MV-4-11 (cell line): ENCODE measurements around the gene KDM6A.
"Not testable (repeated sequence)": the region's sequence is repeated elsewhere in the genome, so short reads cannot be mapped to it uniquely, and the experiment has no call there.

Source experiments
- DNase-seq: peaks from one replicate; lab custom pipeline; 2025; lab: John Stamatoyannopoulos, UW

KDM6A gene

GRCh38 chrX:45077748-45078424 lies 204.9 kb downstream of the KDM6A start:
- peak; percentile 25 for DNase-seq

DNA sequence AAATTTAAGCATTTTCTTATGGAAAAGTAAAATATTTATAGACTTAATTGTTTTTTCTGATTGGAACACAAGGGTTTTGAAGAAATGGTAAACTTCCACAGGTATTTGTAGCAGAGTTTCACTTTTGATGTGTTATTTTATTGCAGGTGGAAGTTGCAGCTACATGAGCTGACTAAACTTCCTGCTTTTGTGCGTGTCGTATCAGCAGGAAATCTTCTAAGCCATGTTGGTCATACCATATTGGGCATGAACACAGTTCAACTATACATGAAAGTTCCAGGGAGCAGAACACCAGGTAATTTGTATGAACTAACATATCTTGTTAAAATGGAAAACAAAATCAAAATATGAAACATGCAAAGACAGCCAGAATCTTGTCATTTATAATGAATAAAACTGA lies 210.3 kb downstream of the KDM6A start:
- peak; percentile 22 for DNase-seq

- DNase-seq, result no peak
Observed at GRCh38 chrX:45110494-45110893, 237.5 kb downstream of the KDM6A start.

- peak; percentile 78 for DNase-seq
Observed at GRCh38 chrX:45126158-45126557, 253.2 kb downstream of the KDM6A start.

DNA sequence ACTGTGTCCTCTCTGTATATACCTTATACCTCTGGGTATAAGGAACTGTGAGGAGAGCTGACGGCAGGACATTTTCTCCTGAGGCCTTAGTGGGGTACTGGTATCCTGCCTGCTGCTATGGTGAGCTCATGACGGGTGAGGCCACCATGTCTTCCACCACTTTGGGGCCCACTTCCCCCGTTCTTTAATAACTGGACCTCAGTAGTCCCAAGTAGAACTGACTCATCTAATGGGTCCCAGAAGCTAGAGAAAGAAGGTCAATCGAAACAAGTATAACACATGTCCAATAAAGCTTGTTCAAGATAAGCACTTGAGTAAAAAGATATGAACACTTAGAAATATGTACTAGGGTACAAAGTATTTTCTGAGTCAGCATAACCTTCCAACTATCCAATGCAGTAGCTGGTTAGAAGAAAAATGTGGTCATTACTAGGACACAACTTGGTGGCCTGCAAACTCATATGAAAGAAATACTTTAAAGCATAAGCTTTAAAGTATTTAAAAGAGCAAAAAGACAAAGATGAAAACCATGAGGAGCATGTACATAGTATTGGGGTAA lies 256.0 kb downstream of the KDM6A start:
- no peak for DNase-seq

- DNase-seq, result no peak
Observed at GRCh38 chrX:45133465-45133864, 260.5 kb downstream of the KDM6A start.

- DNase-seq, result no peak
Observed at GRCh38 chrX:45134315-45134731, 261.3 kb downstream of the KDM6A start.

DNA sequence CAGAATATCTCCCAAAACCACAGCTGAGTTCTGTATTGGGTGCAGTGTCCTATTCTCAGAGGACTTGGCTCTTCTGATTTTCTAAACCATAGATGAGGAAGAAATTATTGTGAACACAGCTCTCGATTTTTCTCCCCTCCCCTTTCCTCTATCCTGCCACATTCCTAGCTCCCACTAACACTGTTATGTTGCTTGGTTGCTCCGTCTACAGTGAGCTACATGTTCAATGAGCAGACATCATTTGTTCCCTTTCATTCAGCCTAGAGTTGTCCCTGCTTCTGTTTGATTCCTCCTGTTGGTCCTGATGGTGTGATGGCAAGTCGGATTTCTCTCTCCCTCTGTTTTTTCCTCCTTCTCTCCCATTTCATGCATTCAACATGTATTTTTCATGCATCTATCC lies 261.8 kb downstream of the KDM6A start:
- no peak for DNase-seq

DNA sequence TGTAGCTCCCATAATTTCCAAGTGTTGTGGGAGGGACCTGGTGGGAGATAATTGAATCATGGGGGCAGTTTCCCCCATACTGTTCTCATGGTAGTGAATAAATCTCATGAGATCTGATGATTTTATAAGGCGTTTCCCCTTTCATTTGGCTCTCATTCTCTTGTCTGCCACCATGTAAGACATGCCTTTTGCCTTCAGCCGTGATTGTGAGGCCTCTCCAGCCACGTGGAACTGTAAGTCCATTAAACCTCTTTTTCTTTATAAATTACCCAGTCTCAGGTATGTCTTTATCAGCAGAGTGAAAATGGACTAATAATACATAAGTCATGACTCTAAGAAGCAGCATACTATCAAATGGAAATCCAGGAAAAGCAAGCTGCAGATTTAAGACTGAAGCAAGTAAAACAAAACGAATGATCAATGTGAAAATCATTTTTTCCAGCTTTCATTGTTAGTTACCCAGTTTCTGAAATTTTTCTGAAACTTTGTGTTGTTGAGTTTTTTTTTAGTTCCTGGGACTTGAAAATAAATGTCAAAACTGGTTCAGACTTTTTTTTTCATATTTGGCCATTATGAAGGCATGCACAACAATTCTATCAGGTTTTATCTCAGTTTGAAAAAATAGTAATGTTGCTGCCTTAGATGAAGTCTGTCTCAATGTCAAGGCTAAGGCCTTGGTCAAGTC lies 262.5 kb downstream of the KDM6A start:
- not testable (repeated sequence) for DNase-seq

DNA sequence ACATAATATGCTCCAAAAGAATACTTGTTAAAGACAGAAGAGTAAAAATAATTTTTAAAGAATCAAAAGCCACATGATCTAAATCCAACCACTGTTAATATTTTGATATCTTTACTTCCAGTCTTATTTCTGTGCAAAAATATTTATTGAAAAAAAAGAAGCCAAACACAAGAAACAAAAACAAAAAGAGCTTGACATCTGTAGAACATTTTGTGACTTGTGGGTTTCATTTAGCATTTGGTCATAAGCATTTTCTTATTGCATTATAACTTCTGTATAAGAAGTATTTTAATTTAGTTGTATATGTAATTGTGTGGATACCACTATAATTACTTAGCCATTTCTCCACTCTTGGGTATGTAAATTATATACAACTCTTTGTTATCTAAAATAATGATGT lies 264.5 kb downstream of the KDM6A start:
- no peak for DNase-seq

GRCh38 chrX:45138525-45138924 lies 265.5 kb downstream of the KDM6A start:
- DNase-seq, result no peak

DNA sequence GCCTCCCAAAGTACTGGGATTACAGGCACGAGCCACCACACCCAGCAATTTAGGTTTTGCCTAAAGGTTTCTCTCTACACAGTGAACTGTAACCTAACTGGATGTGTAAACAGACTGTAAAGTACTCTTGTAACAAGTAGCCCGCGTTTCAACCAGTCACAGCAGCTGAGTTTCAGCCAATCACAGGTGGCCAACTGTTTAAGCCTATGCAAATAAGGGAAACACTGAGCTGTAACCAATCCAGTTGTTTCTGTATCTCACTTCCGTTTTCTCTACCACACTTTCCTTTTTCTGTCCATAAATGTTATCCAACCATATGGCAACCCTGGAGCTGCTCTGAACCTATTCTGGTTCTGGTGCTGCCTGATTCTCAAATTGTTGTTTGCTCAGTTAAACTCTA lies 267.8 kb downstream of the KDM6A start:
- DNase-seq, result no peak

GRCh38 chrX:45142185-45142584 lies 269.2 kb downstream of the KDM6A start:
- DNase-seq, result no peak

- DNase-seq, result no peak
Observed at GRCh38 chrX:45143455-45143854, 270.5 kb downstream of the KDM6A start.

DNA sequence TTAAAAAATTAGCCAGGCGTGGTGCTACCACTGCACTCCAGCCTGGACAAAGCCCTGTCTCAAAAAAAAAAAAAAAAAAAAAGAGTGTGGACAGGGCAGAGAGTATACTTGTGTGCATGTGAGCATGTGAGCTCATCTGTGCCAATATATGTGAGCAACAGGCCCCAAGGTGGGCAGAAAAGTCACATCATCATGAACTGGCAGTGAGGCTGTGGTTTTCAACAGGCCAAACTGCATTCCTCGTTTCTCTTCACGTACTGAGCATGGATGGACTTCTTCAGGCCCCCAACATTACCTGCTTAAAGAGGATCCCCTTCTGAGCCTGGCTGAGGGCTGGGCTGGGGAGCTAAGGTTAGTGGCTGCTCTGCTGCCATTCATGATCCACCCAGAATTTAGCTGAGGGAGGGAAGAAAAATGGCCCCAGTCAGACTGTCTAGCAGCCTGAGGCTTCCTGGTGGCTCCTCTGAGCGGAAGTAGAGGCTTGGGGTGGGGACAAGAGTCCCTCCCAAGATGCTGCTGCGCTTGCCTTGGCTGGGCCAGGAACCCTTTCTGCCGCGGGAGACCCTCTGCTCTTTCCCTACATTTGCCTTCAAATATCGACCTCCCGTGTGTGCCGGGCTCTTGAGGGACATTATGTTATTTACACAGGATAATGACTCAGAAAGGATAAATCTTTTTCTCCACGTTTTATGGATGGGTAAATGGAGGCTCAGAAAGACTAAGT lies 272.7 kb downstream of the KDM6A start:
- DNase-seq, result no peak

DNA sequence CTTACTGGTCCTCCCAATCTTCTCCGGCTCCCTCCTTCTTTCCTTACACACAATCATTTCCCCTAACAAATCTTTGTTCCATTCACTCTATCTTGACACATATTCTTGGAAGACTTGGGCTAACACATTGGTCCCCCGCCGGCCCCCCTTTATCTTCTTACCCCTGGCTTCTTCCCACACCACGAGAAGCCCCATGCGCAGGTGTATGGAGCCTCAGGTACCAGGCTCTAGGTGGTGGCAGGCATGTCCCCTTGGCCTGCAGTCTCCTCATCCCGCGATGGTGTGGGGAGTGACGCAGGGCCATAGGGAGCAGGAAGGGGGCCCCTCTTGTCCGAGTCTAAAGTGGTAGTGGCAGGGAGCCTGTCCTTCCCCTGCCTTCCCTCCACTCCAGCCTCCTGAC lies 277.8 kb downstream of the KDM6A start:
- DNase-seq, result no peak

DNA sequence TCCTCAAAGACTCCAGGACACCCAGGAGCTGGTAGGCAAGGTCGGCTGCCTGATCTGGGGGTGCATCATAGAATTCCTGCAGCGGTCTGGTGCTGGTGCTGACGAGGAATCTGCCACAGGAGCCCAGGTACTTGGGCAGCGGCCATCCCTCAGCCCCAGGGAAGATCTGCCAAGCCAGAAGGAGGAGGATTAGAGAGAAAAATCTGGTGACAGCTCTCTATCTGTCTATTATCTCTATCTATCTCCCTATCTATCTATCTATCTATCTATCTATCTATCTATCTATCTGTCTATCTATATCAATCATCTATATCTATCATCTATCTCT lies 281.0 kb downstream of the KDM6A start:
- no peak for DNase-seq

- DNase-seq, result no peak
Observed at GRCh38 chrX:45154462-45154861, 281.5 kb downstream of the KDM6A start.

- DNase-seq, result no peak
Observed at GRCh38 chrX:45157647-45158046, 284.7 kb downstream of the KDM6A start.
